HG03558 (cell line): ENCODE results near the gene SERINC5.
"Not testable (repeated sequence)": the region's sequence is repeated elsewhere in the genome, so short reads cannot be mapped to it uniquely, and the experiment has no call there.

ENCODE experiments used
- ATAC-seq: cut with Tn5 transposase; IDR thresholded peaks from one replicate; pipeline ENCODE4 v1.9.1; 2021; ENCODE audit warnings: moderate number of reproducible peaks; ENCODE audit not compliant: unreplicated experiment; ENCODE audit errors: extremely low read depth

Gene SERINC5

DNA sequence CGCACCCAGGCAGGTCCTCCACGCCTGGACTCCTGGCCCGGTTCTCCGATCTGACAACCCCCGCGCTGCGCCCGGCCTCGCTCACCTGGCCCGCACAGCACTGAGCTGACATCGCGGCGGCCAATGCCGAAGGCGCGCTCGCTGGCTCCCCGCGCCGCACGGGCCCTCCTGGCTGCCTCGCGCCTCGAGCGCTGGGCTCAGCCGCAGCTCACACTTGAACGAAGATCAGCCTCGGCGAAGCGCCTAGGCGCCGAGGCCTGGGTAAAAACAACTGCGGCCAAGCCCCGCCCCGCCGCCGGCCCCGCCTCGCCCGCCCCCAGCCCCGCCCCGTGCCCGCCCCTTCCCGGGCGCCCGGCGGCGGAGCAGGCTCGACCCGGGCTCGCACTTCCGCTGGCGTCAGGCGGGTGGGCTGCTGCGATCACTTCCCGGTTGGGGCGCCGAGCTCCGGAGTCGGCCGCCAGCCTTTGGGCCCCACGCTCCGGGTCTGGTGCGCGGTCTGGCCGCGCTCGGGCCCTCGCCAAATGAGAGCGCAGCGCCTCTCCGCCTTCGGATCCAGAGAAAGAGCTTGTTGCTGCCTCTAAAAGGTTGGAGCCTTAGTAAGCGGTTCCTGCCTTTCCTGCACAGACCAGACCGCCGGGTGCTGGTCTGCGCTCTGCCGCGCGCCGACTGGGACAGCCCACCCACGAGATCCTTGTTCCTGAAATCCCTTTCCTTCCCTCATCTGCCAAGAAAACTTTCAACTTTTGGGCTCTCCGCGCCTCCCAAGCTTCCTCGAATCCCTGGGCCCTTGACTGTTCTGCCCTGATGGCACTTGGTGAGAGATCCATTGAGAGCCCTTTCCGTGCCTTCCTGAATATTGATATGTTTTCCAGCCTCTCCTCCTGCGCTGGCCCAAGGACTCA, at the start of gene SERINC5:
TSS of gene SERINC5 (minus strand) at position 238 of the 902 bp plus-strand sequence. CDS start at position 112, 126 bp downstream.
- ATAC-seq = peak; percentile 65

DNA sequence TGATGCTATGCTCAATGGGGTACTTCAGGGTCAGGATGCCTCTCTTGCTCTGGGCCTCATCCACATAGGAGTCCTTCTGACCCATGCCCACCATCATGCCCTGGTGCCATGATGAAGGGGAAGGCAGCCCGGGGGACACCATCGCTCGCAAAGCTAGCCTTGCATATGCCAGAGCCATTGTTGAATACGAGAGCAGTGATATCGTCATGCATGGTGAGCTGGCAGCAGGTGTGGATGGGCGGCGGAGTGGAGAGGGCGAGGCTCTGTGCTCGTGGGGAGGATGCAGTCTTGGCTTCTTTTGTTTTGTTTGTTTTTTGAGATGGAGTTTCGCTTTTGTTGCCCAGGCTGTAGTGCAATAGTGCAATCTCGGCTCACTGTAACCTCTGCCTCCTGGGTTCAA, 46.8 kb upstream of the SERINC5 start:
- ATAC-seq = no peak

DNA sequence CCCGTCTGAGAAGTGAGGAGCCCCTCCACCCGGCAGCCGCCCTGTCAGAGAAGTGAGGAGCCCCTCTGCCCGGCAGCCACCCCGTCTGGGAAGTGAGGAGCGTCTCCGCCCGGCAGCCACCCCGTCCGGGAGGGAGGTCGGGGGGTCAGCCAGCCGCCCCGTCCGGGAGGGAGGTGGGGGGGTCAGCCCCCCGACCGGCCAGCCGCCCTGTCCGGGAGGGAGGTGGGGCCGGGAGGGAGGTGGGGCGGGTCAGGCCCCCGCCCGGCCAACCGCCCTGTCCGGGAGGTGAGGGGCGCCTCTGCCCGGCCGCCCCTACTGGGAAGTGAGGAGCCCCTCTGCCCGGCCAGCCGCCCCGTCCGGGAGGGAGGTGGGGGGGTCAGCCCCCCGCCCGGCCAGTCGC, 45.5 kb upstream of the SERINC5 start:
- not testable (repeated sequence) for ATAC-seq

DNA sequence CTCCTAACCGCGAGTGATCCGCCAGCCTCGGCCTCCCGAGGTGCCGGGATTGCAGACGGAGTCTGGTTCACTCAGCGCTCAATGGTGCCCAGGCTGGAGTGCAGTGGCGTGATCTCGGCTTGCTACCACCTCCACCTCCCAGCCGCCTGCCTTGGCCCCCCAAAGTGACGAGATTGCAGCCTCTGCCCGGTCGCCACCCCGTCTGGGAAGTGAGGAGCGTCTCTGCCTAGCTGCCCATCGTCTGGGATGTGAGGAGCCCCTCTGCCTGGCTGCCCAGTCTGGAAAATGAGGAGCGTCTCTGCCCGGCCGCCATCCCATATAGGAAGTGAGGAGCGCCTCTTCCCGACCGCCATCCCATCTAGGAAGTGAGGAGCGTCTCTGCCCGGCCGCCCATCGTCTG, 44.9 kb upstream of the SERINC5 start:
- not testable (repeated sequence) for ATAC-seq

DNA sequence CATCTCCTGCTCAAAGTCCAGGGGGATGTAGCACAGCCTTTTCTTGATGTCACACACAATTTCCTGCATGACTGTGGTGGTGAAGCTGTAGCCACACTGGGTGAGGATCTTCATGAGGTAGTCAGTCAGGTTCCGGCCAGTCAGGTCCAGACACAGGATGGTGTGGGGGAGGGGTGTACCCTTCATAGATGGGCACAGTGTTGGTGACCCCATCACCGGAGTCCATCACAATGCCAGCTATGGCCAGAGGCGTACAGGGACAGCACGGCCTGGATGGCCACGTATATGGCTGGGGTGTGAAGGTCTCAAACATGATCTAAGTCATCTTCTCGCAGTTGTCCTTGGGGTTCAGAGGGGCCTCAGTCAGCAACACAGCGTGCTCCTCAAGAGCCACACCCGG, 44.3 kb upstream of the SERINC5 start:
- ATAC-seq = no peak

DNA sequence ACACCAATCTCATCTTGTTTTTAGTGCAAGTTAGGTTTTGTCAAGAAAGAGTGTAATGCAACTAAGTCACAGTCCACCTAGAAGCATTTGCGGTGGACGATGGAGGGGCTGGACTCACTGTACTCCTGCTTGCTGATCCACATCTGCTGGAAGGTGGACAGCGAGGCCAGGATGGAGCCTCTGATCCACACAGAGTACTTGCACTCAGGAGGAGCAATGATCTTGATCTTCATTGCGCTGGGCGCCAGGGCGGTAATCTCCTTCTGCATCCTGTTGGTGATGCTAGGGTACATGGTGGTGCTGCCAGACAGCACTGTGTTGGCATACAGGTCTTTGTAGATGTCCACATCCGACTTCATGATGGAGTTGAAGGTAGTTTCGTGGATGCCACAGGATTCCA, 43.8 kb upstream of the SERINC5 start:
- no peak for ATAC-seq

DNA sequence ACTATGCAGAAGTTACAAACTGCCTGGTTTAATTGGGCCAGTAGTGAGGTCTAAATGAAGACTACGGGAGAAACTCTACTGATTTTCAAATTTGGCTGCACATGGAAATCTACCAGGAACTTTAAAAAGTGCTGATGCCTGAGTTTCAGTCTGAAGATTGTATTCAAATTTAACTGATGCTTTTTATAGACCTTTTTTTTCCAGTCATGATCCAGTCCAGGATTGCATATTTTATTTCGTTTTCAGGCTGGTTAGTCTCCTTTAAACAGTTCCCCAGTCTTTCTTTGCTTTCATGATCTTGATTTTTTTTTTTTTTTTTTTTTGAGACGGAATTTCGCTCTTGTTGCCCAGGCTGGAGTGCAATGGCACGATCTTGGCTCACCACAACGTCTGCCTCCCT, 40.3 kb upstream of the SERINC5 start:
- no peak for ATAC-seq

DNA sequence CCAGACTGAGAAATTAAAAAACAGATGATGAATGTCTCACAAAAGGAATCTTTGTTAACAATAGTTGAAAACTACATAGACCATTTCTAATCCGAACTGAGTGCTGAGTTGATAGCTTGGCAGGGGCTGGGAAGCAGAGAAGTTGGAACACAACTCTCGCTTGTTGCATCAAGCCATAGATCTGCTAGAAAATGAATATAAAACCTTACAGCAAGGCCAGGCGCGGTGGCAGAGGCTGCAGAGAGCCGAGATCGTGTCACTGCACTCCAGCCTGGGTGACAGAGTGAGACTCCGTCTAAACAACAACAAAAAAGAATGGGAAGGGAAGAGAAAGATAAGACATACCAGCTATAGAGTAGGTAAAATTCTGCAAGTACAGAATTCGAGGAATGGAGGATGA, 35.9 kb upstream of the SERINC5 start:
- no peak for ATAC-seq

DNA sequence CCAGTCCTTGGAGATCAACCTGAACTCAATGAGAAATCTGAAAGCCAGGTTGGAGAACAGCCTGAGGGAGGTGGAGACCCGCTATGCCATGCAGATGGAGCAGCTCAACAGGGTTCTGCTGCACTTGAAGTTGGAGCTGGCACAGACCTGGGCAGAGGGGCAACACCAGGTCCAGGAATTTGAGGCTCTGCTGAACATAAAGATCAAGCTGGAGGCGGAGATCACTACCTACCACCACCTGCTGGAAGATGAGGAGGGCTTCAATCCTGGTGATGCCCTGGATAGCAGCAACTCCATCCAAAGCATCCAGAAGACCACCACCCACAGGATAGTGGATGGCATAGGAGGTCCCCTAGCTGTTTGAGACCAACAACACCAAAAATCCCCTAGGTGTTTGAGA, 33.5 kb upstream of the SERINC5 start:
- ATAC-seq = no peak

DNA sequence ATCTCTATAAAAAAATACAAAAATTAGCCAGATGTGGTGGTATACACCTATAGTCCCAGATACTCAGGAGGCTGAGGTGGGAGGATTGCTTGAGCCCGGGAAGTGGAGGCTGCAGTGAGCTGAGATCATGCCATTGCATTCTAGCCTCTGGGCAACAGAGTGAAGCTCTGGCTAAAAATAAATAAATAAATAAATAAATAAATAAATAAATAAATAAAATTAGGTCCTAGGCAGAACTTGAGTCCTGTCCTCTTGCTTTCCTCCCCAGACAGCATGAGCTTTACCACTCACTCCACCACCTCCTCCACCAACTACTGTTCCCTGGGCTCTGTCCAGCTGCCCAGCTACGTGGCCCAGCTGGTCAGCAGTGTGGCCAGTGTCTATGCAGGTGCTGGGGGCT, 32.3 kb upstream of the SERINC5 start:
- no peak for ATAC-seq

DNA sequence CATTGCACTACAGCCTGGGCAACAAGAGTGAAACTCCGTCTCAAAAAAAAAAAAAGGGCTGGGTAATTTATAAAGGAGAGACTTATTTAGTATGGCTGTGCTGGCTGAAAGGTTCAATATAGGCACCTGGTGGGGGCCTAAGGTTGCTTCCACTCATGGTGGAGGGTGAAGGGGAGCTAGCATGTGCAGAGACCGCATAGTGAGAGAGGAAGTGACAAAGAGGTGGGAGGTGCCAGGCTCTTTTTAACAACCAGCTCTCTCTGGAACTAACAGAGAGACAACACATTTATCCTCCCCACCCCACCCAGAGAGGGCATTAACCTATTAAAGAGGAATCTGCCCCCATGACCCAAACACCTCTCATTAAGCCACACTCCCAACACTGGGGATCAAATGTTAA, 28.9 kb upstream of the SERINC5 start:
- no peak for ATAC-seq

DNA sequence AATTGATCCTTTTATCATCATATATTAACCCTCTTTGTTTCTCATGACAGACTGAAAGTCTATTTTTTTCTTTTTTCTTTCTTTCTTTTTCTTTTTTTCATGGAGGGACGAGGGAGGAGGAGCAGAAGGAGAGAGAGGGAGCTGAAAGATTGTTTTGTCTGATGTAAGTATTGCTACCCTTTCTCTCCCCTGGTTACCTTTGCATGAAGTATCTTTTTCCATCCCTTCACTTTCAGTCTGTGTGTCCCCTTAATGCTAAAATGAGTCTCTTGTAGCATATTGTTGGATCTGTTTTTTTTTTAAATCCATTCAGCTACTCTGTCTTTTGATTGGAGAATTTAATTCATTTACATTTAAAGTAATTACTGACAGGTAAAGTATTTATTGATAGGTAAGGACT, 27.5 kb upstream of the SERINC5 start:
- no peak for ATAC-seq

DNA sequence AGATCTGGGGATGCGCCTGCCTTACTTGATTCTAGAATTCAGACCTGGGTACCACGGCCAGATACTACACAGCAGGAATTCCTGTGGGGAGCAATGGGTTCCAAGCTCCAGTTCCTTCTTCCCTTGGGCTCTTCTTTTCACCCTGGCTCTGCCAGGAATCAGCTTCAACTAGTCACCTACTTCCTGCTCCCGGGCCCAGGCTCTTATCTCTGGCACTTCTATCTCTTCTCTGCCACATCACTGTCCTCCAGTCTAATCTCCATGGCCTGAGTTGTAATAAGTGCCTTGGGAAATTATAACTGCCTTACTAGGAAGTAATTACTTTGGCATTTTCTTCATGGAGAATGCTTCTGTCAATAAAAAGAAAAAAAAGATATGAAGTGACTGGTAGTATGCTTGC, 26.2 kb upstream of the SERINC5 start:
- ATAC-seq = no peak

DNA sequence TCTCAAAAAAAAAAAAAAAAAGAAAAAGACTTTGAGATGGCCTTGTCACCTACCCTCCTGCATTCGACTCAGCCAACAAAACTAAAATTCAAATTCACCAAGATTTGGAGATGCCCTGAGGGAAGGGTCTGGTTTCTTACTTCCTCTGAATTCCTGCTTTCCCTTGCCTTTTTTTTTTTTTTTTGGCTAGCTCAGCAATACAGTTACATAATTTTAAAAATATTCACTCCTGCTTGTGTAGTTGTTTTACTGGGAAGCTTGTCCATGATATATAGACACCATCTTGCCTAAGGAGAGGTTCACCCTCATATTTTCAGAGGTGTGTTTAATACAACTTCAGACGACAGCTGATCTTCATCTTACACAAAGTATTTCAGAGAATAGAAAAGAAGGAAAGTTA, 21.3 kb upstream of the SERINC5 start:
- no peak for ATAC-seq

DNA sequence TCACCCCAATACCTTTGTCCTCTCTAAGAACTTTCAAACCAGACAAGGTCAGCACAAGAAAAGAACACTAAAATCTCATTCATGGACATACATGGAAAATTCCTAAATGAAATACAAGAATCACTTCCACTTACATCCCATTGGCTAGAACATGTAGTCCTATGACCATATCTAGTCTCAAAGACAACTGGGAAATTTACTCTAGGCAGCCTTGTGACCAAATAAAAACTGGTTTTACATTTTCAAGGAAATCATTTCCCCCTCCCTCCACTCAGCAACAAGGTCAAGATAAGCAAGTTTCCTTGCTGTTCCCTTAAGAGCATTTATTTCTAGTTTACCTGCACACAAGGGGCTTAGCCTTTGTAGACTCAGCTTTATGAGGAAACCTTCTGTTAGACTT, 20.3 kb upstream of the SERINC5 start:
- ATAC-seq = no peak

DNA sequence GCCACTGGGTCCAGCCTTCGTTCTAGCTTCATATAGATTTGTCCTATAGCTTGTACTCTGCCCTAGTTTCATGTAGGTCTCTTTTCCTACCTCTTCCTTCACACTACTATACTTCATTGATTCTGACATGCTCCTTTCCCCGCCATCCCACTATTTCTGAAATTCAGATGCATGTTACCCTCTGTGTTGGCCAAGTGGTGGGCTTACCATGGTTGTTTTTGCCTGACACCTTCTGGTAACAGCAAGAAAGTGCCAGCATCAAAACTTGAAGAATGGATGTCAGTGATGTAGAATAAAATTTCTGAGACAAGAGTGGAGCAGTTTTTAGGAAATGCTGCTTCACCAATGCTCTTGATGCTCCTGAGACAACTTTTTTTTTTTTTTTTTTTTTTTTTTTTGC, 19.5 kb upstream of the SERINC5 start:
- no peak for ATAC-seq

DNA sequence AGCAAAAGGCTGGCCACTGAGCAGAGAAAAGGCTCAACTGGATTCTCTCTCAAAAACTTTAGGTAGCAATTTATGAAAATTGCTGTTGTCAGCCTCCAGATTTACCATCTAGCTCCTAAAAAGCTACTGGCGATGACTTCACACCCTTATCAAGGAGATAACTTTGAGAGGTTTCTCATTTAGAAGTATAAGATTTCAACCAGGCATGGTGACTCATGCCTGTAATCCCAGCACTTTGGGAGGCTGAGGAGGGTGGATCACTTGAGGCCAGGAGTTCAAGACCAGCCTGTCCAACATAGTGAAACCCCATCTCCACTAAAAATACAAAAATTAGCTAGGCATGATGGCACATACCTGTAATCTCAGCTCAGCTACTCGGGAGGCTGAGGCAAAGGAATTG, 14.7 kb upstream of the SERINC5 start:
- not testable (repeated sequence) for ATAC-seq

DNA sequence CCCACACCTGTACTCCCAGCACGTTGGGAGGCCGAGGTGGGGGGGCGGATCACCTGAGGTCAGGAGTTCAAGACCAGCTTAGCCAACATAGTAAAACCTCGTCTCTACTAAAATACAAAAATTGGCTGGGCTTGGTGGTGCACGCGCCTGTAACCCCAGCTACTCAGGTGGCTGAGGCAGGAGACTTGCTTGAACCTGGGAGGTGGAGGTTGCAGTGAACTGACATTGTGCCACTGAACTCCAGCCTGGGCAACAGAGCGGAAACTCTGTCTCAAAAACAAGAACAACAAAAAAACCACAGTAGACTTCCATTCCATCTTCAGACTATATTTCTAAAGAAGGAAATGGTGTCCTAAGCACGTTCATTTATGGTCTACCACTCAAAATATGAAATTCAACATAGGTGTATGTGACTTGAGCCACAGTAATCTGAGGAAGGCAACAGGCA, 14.2 kb upstream of the SERINC5 start:
- ATAC-seq = no peak

DNA sequence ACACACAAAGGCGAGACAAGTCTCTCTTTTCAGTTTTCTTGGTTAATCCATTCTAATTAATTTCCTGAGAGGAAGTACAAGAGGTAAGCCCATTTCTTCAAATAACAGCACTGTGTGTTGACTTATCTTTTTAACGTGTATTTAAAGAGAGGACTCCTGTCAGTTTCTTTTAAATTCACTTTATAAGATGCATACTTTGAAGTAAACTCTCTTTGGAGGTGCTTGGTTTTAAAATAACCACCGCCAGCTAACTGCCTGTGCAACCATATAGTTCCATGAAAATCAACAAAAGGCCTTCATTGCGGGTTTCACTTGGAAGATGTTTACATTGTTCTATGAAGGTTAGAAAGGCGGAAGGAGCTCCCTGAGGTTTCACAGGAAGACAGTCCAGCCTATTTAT, 13.1 kb upstream of the SERINC5 start:
- ATAC-seq = no peak

DNA sequence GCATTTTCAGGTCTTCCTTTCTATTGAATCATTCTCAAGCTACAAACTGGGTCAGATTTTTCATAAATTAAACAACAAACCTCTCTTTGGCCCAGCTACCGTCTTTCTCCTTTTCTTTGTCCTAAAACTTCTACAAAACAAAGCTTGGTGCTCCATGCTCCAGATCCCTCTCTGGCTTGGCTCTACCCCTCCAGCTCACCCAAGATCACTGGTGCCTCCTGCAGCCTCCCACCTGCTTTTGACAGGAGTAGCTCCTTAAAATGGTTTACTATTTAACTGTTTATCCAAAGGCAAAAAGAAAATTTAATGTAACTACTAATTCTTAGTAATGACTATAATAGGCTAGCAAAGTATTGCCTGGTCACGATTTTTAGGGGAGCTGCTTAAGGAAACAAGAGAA, 10.7 kb upstream of the SERINC5 start:
- ATAC-seq = no peak

DNA sequence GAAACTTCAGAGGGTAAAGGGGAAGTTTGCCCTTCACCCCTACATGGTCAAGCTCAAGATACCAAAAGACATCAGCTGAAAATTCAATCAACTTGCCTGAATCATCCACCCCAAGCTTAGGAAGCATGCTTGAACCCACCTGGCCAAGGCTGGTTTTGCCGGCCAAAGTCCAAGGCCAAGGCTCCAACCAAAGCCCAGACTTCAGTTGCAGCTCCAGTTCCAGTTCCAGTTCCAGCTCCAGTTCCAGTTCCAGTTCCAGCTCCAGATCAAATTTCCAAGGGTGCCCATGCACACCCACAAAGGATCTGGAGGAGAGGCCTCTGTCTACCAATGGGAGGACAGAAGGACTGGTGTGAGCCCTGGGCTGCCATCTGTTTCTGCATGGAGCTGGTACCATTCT, 4.6 kb upstream of the SERINC5 start:
- no peak for ATAC-seq

DNA sequence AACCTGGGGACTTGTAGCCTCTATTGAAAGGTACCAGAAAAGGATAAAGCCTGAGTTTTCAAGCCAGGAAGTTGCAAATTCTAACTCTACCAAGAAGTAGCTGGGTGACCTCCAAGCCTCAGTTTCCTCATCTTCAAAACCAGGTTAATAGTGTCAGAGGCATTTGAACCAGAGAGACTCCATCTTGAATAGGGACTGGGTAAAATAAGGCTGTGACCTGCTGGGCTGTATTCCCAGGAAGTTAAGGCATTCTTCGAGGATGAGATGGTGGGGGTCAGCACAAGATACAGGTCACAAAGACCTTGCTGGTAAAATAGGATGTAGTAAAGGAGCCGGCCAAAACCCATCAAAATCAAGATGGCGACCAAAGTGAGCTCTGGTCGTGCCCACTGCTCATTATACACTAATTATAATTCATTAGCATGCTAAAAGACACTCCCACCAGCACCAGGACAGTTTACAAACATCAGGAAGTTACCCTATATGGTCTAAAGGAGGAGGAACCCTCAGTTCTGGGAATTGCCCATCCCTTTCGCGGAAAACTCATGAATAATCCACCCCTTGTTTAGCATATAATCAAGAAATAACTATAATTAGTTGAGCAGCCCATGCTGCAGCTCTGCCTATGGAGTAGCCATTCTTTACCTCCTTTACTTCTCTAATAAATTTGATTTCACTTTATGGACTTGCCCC, 3.8 kb upstream of the SERINC5 start:
- ATAC-seq = no peak
